T-helper 1 cell treated with Interleukin-12 subunit alpha and Interleukin-12 subunit beta and Interleukin-4 antibody, amounts not matched to agents 30 μg/mL and 1 μg/mL, for 36 hours (primary cell): ENCODE results near the gene TMEM120B.

Source experiments
- H3K27ac Mint-ChIP-seq: one replicate; pipeline ENCODE4 v1.8.0; 2021; ENCODE audit warnings: mild to moderate bottlenecking, mixed read lengths
- H3K27me3 Mint-ChIP-seq: one replicate; pipeline ENCODE4 v1.8.0; 2021; ENCODE audit warnings: low read depth, mixed read lengths
- H3K36me3 Mint-ChIP-seq: one replicate; pipeline ENCODE4 v1.8.0; 2021; ENCODE audit warnings: low read depth, mixed read lengths
- H3K4me1 Mint-ChIP-seq: one replicate; pipeline ENCODE4 v1.8.0; 2021; ENCODE audit warnings: low read depth, mixed read lengths
- H3K4me3 Mint-ChIP-seq: one replicate; pipeline ENCODE4 v1.8.0; 2021; ENCODE audit warnings: mild to moderate bottlenecking, moderate library complexity, mixed read lengths
- H3K9me3 Mint-ChIP-seq: one replicate; pipeline ENCODE4 v1.8.0; 2021; ENCODE audit warnings: mixed read lengths

TMEM120B gene

DNA sequence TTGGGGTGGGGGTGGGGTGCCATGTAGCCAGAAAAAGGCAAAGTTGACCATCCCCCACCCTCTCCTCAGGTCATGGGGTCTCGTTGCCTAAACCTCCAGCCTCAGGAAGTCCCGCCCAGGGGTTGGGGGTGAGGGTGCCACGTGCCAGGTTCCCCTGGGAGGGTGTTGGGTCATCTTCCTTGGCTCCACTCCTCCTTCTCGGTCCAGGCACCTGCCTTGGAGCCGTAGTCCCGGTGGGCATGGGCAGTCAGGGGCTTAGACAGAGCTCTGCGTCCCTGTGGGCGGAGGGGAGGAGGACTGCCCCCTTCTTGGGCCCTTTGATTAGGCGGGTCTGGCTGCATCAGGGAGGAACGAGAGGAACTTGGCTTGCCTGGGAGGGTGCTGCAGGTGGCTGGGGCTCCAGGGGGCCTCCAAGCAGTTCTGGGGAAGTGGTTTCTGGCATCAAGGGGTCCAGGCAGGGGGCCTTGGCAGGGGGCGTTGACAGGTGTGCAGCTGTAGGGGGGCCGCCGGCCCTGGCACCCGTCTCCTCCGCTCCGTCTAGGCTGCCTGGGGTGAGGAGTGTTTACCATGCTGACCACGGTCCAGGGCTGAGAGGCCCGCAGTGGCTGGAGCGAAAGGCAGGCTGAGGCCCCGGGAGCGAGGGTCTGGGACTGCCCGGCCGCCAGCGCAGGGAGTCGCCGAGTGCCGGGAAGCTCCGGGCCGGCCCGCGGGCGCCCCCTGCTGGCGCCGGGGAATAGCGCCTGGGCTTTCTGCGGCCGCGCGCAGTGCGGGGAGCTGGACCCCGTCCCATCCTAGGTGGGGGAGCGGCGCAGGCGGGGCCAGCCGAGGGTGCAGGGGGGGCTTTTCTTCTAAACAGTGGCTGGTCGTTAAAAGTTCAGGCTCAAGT lies 99.1 kb downstream of the TMEM120B start:
- H3K4me3 Mint-ChIP-seq, result peak overlapping the region; percentile 79
- no peaks in the 10 kb centered on the region for H3K9me3 Mint-ChIP-seq
- H3K27ac Mint-ChIP-seq, result peak overlapping the region; percentile 72
- peaks cover 25% of the 10 kb centered on the region for H3K4me1 Mint-ChIP-seq
- H3K36me3 Mint-ChIP-seq, result peaks cover 39% of the 10 kb centered on the region
- no peaks in the 10 kb centered on the region for H3K27me3 Mint-ChIP-seq

- Mint-ChIP-seq H3K27me3 (no peaks in the 10 kb centered on the region), H3K9me3 (no peaks in the 10 kb centered on the region), H3K4me1 (peaks cover 24% of the 10 kb centered on the region), H3K36me3 (peaks cover 39% of the 10 kb centered on the region), H3K4me3 (peak overlapping the region; percentile 79), H3K27ac (peak overlapping the region; percentile 28)
These were observed 99.8 kb downstream of the TMEM120B start for GRCh38 chr12:121812320-121812871.

DNA sequence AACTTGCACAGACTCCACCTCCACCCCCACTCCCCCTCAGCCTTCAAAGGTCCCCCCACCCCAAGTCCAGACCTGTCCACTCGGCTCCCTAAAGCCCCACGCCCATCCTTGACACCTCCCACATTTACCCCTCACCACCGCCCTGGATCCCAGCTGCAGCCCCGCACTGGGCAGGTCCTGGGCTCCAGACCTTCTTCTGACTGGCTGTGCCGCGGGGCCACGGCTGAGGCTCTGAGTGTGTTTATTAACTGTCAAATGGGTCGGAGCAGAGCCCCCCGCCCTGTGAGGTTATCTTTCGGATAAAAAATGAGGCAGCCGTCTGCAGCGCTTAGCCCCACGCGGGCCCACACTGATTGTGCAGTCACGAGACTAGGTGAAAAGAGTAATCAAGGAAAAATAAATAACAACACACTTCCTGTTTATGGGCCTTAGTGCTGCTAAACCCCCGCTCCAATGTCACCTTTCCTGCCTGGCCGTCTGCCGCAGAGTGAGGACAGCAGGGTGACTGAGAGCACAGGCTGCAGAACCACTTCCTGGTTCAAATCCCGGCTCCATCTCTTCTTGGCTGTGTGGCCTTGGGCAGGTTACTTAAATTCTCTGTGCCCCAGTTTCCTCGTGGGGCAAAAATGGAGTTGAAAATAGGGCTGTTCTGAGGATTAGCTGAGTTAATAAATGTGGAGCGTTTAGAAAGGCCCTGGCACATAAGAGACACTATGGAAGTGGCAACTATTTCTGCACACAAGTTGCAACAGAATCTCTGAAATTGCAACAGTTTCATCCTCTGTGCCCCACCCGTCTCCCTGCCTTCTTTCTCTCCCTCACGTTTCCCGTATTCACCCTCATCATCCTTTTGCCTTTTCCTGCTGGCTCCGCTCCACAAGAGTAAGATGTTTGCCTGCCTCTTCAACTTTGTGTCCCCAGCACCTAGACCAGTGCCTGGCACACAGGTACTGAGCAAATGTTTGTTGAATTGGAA lies 100.7 kb downstream of the TMEM120B start:
- H3K27ac Mint-ChIP-seq, result peak overlapping the region; percentile 81

GRCh38 chr12:121813951-121814350 lies 101.4 kb downstream of the TMEM120B start:
- peaks cover 40% of the 10 kb centered on the region for H3K36me3 Mint-ChIP-seq
- H3K4me3 Mint-ChIP-seq, result no peak overlapping the region
- no peaks in the 10 kb centered on the region for H3K9me3 Mint-ChIP-seq
- H3K27me3 Mint-ChIP-seq, result no peaks in the 10 kb centered on the region
- no peak overlapping the region for H3K27ac Mint-ChIP-seq
- peaks cover 24% of the 10 kb centered on the region for H3K4me1 Mint-ChIP-seq

More for the DNA sequence above, 100.7 kb downstream of the TMEM120B start:
- no peaks in the 10 kb centered on the region for H3K9me3 Mint-ChIP-seq
- peaks cover 43% of the 10 kb centered on the region for H3K36me3 Mint-ChIP-seq
- peaks cover 24% of the 10 kb centered on the region for H3K4me1 Mint-ChIP-seq
- peak overlapping the region; percentile 79 for H3K4me3 Mint-ChIP-seq
- H3K27me3 Mint-ChIP-seq, result no peaks in the 10 kb centered on the region

- Mint-ChIP-seq H3K27me3 (no peaks in the 10 kb centered on the region), H3K9me3 (no peaks in the 10 kb centered on the region), H3K4me1 (peaks cover 24% of the 10 kb centered on the region), H3K4me3 (no peak overlapping the region), H3K36me3 (peaks cover 38% of the 10 kb centered on the region), H3K27ac (no peak overlapping the region)
These were observed 102.0 kb downstream of the TMEM120B start for GRCh38 chr12:121814429-121815119.

DNA sequence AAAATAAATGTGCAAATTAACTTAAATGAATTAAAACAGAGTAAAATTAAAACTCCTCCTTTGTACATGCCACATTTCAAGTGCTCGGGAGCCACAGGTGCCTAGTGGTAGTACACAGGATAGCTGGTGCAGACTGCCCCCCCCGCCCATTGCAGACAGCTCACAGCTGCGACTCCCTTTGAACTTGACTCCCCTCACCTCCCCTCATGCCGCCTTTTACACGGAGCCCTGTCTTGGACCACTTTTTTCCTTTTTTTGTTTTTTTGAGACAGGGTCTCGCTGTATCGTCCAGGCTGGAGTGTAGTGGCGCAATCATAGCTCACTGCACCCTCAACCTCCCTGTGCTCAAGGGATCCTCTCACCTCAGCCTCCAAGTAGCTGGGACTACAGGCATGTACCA lies 102.7 kb downstream of the TMEM120B start:
- H3K9me3 Mint-ChIP-seq, result no peaks in the 10 kb centered on the region
- no peak overlapping the region for H3K4me3 Mint-ChIP-seq
- H3K27me3 Mint-ChIP-seq, result no peaks in the 10 kb centered on the region
- H3K27ac Mint-ChIP-seq, result no peak overlapping the region
- H3K36me3 Mint-ChIP-seq, result peaks cover 35% of the 10 kb centered on the region
- H3K4me1 Mint-ChIP-seq, result peaks cover 24% of the 10 kb centered on the region

DNA sequence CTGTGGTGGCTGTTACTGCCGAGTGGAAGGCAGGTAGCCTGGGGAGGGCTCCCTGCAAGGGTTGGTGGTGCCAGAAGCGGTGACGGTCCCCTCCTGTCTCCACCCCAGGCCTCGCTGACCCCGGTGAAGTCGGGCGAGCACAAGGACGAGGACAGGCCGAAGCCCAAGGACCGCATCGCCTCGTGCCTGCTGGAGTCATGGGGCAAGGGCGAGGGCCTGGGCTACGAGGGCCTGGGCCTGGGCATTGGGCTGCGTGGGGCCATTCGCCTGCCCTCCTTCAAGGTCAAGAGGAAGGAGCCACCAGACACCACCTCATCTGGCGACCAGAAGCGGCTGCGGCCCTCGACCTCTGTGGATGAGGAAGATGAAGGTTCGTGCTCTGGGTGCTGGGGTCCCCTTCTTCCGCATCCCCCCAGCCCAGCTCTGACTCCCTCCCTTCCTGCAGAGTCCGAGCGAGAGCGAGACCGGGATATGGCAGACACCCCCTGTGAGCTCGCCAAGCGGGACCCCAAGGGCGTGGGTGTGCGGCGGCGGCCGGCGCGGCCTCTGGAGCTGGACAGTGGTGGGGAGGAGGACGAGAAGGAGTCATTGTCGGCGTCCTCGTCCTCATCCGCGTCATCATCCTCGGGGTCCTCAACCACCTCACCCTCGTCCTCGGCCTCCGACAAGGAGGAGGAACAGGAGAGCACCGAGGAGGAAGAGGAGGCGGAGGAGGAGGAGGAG lies 104.5 kb downstream of the TMEM120B start:
- Mint-ChIP-seq H3K27me3 (no peaks in the 10 kb centered on the region), H3K4me1 (peaks cover 15% of the 10 kb centered on the region), H3K27ac (no peak overlapping the region), H3K36me3 (peaks cover 39% of the 10 kb centered on the region), H3K9me3 (no peaks in the 10 kb centered on the region), H3K4me3 (no peak overlapping the region)

DNA sequence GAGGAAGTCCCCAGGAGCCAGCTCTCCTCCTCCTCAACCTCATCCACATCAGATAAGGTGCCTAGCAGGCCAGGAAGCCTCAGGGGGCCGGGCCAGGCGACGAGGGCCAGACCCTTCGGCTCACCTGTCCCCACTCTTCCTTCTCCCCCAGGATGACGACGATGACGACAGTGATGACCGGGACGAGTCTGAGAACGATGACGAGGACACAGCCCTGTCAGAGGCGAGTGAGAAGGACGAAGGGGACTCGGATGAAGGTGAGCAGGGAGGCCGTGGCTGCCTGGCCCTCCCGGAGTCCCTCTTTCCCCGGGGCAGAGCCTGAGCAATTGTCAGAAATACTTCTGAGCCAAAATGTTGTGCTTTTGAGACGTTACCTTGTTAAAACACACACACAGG lies 105.1 kb downstream of the TMEM120B start:
- Mint-ChIP-seq H3K36me3 (peaks cover 41% of the 10 kb centered on the region), H3K27ac (no peak overlapping the region), H3K4me1 (peaks cover 13% of the 10 kb centered on the region), H3K27me3 (no peaks in the 10 kb centered on the region), H3K4me3 (no peak overlapping the region), H3K9me3 (no peaks in the 10 kb centered on the region)

GRCh38 chr12:121819212-121819949 lies 106.8 kb downstream of the TMEM120B start:
- Mint-ChIP-seq H3K36me3 (peaks cover 43% of the 10 kb centered on the region), H3K4me3 (no peak overlapping the region), H3K9me3 (no peaks in the 10 kb centered on the region), H3K4me1 (peaks cover 3% of the 10 kb centered on the region), H3K27me3 (no peaks in the 10 kb centered on the region), H3K27ac (no peak overlapping the region)

DNA sequence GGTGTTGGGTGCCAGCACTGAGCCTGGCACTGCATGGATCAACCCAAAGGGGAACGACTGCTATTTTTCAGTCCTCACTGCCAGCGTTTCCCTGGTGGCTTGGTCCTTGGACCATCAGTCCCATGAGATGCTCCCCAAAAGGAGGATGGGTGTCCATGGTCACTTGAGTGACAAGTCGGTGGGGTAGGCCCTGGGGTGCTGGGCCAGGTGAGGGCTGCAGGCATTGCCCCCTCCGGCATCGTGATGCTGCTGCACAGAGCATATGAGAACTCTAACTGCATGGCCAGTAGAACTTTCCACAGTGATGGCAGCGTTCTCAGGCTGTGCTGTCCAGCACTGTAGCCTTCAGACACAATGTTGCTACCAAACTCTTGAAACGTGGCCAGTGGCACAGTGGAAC lies 107.5 kb downstream of the TMEM120B start:
- H3K4me3 Mint-ChIP-seq, result no peak overlapping the region
- peaks cover 46% of the 10 kb centered on the region for H3K36me3 Mint-ChIP-seq
- H3K9me3 Mint-ChIP-seq, result no peaks in the 10 kb centered on the region
- H3K27ac Mint-ChIP-seq, result no peak overlapping the region
- H3K27me3 Mint-ChIP-seq, result no peaks in the 10 kb centered on the region
- H3K4me1 Mint-ChIP-seq, result peaks cover 3% of the 10 kb centered on the region

- H3K27ac Mint-ChIP-seq, result no peak overlapping the region
- no peaks in the 10 kb centered on the region for H3K27me3 Mint-ChIP-seq
These were observed 110.0 kb downstream of the TMEM120B start for GRCh38 chr12:121822393-121823100.

DNA sequence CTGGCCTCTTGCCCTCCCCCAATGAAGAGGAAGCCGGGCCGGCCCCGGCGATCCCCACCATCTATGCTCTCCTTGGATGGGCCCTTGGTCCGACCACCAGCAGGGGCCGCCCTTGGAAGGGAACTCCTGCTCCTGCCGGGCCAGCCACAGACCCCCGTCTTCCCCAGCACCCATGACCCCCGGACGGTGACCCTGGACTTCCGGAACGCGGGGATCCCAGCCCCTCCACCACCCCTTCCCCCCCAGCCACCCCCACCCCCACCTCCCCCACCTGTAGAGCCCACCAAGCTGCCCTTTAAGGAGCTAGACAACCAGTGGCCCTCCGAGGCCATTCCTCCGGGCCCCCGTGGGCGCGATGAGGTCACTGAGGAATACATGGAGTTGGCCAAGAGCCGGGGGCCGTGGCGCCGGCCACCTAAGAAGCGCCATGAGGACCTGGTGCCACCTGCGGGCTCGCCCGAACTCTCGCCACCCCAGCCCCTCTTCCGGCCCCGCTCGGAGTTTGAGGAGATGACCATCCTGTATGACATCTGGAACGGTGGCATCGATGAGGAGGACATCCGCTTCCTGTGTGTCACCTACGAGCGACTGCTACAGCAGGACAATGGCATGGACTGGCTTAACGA lies 110.7 kb downstream of the TMEM120B start:
- Mint-ChIP-seq H3K36me3 (peaks cover 43% of the 10 kb centered on the region), H3K27me3 (no peaks in the 10 kb centered on the region), H3K4me3 (no peak overlapping the region), H3K27ac (no peak overlapping the region), H3K9me3 (no peaks in the 10 kb centered on the region), H3K4me1 (peaks cover 5% of the 10 kb centered on the region)

More at GRCh38 chr12:121822393-121823100, 110.0 kb downstream of the TMEM120B start:
- Mint-ChIP-seq H3K4me1 (peaks cover 5% of the 10 kb centered on the region), H3K4me3 (no peak overlapping the region), H3K36me3 (peaks cover 46% of the 10 kb centered on the region), H3K9me3 (no peaks in the 10 kb centered on the region)
